ENCODE results near the gene GNA15. TPM values are rescaled to one million over a fixed set of nuclear protein-coding genes. Genes with fewer than 3 reads are reported as not detected.

Gene GNA15
- total and polyA plus RNA-seq, 2 donors (not counting 1 experiment from before 2014, with no cell fraction given) = not detected

DNA sequence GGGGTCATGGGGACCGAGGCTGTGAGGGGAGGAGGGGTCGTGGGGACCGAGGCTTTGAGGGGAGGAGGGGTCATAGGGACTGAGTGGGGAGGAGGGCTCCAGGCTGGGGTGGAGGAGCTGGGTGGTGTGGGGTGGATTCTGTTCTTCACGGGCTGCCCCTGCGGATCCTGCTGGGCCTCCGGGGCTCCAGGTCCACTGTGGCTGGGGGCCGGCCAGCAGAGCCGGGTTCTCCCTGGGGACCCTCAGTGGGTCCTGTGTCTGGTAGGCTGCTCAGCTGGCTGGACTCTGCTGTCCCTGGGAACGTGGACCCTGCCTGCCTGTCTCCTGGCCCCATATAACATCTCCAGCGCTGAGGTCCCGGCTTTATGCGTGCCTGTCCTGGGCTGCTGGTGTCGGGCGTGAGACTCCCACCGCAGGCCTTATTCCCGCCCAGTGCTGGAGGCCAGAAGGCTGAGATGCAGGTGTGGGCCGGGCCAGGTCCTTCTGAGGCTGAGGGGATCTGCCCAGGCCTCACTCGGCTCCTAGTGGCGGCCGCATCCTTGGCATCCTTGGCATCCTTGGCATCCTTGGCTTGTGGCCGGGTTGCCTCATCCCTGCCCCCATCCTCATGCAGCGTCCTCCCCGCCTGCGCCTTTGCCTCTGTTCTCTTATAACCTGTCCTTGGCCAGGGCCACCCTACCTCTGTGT, 19.8 kb upstream of the GNA15 start:
- Histone ChIP-seq H3K4me1 (ENCODE audit: control insufficient read depth, extremely low read depth, insufficient read depth, low read length) (no peaks in the 10 kb centered on the region), H3K9ac (ENCODE audit: insufficient read depth, low read length) (no peak overlapping the region), H2AFZ (ENCODE audit: low read length) (no peak overlapping the region), H3K9me3 (ENCODE audit: control insufficient read depth, insufficient read depth, low read depth, low read length) (no peaks in the 10 kb centered on the region), H3K27ac (ENCODE audit: insufficient read depth, low read length) (no peak overlapping the region), H3K4me2 (ENCODE audit: extremely low read depth, insufficient read depth, low read length) (no peak overlapping the region), H3K4me3 (replicated peaks in 1 of 4; ENCODE audit: control extremely low read depth in 1 of 4, insufficient read depth in 1 of 4, low read depth in 3 of 4, low read length in 4 of 4) (no peak overlapping the region), H3K36me3 (ENCODE audit: control insufficient read depth, insufficient read depth, low read length) (peaks cover 9% of the 10 kb centered on the region), H3K79me2 (ENCODE audit: control insufficient read depth, insufficient read depth, low read length) (peaks cover 10% of the 10 kb centered on the region), H3K27me3 (ENCODE audit: control insufficient read depth, insufficient read depth, low read length) (no peaks in the 10 kb centered on the region), H4K20me1 (ENCODE audit: control insufficient read depth, extremely low read depth, insufficient read depth, low read length) (no peaks in the 10 kb centered on the region)
- peak in 1 of 2 donors; percentile 28 for DNase-seq (ENCODE audit: low read depth in 2 of 2)
- no peak for TF ChIP-seq EZH2 (IDR thresholded peaks at IDR 0.05; ENCODE audit: low read length, missing control alignments)
- TF ChIP-seq, protein P1, sequence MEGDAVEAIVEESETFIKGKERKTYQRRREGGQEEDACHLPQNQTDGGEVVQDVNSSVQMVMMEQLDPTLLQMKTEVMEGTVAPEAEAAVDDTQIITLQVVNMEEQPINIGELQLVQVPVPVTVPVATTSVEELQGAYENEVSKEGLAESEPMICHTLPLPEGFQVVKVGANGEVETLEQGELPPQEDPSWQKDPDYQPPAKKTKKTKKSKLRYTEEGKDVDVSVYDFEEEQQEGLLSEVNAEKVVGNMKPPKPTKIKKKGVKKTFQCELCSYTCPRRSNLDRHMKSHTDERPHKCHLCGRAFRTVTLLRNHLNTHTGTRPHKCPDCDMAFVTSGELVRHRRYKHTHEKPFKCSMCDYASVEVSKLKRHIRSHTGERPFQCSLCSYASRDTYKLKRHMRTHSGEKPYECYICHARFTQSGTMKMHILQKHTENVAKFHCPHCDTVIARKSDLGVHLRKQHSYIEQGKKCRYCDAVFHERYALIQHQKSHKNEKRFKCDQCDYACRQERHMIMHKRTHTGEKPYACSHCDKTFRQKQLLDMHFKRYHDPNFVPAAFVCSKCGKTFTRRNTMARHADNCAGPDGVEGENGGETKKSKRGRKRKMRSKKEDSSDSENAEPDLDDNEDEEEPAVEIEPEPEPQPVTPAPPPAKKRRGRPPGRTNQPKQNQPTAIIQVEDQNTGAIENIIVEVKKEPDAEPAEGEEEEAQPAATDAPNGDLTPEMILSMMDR (conservative IDR thresholded peaks at IDR 0.05 in 1 of 2, IDR thresholded peaks at IDR 0.05 in 1 of 2; ENCODE audit: low read depth in 1 of 2, low read length in 2 of 2) = no peak

DNA sequence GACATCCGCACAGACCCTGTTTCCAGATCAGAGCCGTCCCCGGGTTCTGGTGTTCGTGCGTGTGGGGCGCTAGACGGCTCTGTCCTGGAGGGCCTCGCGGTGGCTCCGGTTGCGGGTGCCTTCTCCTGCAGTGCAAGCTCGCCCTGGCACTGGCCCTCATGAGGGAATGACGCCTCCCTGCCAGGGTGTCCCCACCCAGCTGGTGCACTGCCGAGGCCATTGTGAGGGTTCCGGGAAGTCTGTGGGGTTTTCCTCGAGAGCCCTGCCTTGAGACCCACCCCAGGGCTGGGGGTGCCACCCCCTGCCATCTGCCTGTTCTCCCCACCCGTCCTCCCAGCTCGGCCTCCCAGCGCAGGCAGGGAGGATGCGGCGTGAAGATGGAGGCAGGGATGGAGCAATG, 19.2 kb upstream of the GNA15 start:
- peaks cover 5% of the 10 kb centered on the region for H3K79me2 ChIP-seq (ENCODE audit: control insufficient read depth, insufficient read depth, low read length)
- no peak overlapping the region for H3K27ac ChIP-seq (ENCODE audit: insufficient read depth, low read length)
- DNase-seq (ENCODE audit: low read depth in 2 of 2) = no peak
- H2AFZ ChIP-seq (ENCODE audit: low read length) = no peak overlapping the region
- peaks cover 5% of the 10 kb centered on the region for H3K36me3 ChIP-seq (ENCODE audit: control insufficient read depth, insufficient read depth, low read length)
- H3K4me2 ChIP-seq (ENCODE audit: extremely low read depth, insufficient read depth, low read length) = no peak overlapping the region
- no peaks in the 10 kb centered on the region for H3K9me3 ChIP-seq (ENCODE audit: control insufficient read depth, insufficient read depth, low read depth, low read length)
- H3K4me1 ChIP-seq (ENCODE audit: control insufficient read depth, extremely low read depth, insufficient read depth, low read length) = no peaks in the 10 kb centered on the region
- no peak overlapping the region for H3K9ac ChIP-seq (ENCODE audit: insufficient read depth, low read length)
- no peaks in the 10 kb centered on the region for H4K20me1 ChIP-seq (ENCODE audit: control insufficient read depth, extremely low read depth, insufficient read depth, low read length)
- H3K27me3 ChIP-seq (ENCODE audit: control insufficient read depth, insufficient read depth, low read length) = no peaks in the 10 kb centered on the region
- no peak overlapping the region for H3K4me3 ChIP-seq (replicated peaks in 1 of 4; ENCODE audit: control extremely low read depth in 1 of 4, insufficient read depth in 1 of 4, low read depth in 3 of 4, low read length in 4 of 4)
- TF ChIP-seq, protein P1 (conservative IDR thresholded peaks at IDR 0.05 in 1 of 2, IDR thresholded peaks at IDR 0.05 in 1 of 2; ENCODE audit: low read depth in 1 of 2, low read length in 2 of 2) = no peak
- TF ChIP-seq EZH2 (IDR thresholded peaks at IDR 0.05; ENCODE audit: low read length, missing control alignments) = no peak

DNA sequence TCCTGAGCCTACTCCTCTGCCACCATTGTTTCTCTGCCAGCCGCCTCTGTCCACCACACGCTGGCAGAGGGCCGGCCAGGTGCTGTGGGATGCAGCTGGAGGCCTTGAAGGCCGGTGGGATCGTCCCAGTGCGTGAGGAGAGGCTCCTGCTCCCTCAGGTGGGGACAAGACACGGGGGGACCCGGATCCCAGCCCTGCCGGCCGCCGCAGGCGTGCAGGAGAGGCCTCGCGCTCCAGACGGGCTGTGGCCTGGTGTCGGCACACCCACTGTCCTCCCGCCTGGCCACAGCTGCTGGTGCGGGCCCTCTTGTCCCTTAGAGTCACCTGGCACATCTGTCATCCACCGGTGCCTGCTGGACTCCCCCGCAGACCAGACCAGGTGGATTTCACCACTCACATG, 18.1 kb upstream of the GNA15 start:
- Histone ChIP-seq H3K27ac (ENCODE audit: insufficient read depth, low read length) (no peak overlapping the region), H3K27me3 (ENCODE audit: control insufficient read depth, insufficient read depth, low read length) (no peaks in the 10 kb centered on the region), H4K20me1 (ENCODE audit: control insufficient read depth, extremely low read depth, insufficient read depth, low read length) (no peaks in the 10 kb centered on the region), H3K4me2 (ENCODE audit: extremely low read depth, insufficient read depth, low read length) (no peak overlapping the region), H3K79me2 (ENCODE audit: control insufficient read depth, insufficient read depth, low read length) (no peaks in the 10 kb centered on the region), H2AFZ (ENCODE audit: low read length) (no peak overlapping the region), H3K9ac (ENCODE audit: insufficient read depth, low read length) (no peak overlapping the region), H3K4me3 (replicated peaks in 1 of 4; ENCODE audit: control extremely low read depth in 1 of 4, insufficient read depth in 1 of 4, low read depth in 3 of 4, low read length in 4 of 4) (no peak overlapping the region), H3K4me1 (ENCODE audit: control insufficient read depth, extremely low read depth, insufficient read depth, low read length) (no peaks in the 10 kb centered on the region), H3K36me3 (ENCODE audit: control insufficient read depth, insufficient read depth, low read length) (peaks cover 9% of the 10 kb centered on the region), H3K9me3 (ENCODE audit: control insufficient read depth, insufficient read depth, low read depth, low read length) (no peaks in the 10 kb centered on the region)
- TF ChIP-seq, protein P1 (conservative IDR thresholded peaks at IDR 0.05 in 1 of 2, IDR thresholded peaks at IDR 0.05 in 1 of 2; ENCODE audit: low read depth in 1 of 2, low read length in 2 of 2) = no peak
- no peak for TF ChIP-seq EZH2 (IDR thresholded peaks at IDR 0.05; ENCODE audit: low read length, missing control alignments)
- DNase-seq (ENCODE audit: low read depth in 2 of 2) = no peak
